Body of pancreas (tissue), 4 donors: Measurements from ENCODE around the gene STRIP2.

Source experiments
- POLR2A ChIP-seq, 3 donors: fragments of 450-650 bp; IDR thresholded peaks; one replicate each; pipeline ENCODE4 v1.6.1; 2016; ENCODE audit warnings: antibody characterized with exemption in 3 of 3, mild to moderate bottlenecking in 2 of 3
- TF ChIP-seq, protein P1 (sequence below), 7 experiments: fragments of 450-650 bp in 4 of 7; fragments of 200-600 bp in 3 of 7; sonication (generic) in 3 of 7; IDR thresholded peaks; one replicate each; pipeline ENCODE4 v1.5.1; 2016 to 2019; ENCODE audit warnings: antibody characterized with exemption in 7 of 7

DNA sequence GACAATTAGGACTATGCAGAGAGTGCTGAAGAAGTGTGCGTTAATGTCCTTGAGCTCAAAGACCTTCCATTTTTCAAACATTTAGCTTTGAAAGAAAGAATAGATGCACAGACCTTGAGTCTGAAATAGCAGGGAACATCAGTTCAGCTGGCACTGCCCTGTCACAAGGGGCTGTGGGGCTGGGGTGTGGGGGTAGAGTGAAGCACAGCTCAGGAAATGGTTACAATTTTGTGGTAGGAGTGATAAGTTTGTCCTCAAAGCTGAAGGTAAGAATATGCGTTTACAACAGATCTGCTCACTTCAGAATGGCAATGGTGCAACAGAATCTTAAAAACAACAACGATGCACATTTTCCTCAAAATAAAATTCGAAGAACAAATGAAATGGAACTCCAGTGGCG, 101.7 kb downstream of the STRIP2 start:
- no peak for TF ChIP-seq POLR2A (IDR thresholded peaks at IDR 0.05)
- TF ChIP-seq, protein P1, sequence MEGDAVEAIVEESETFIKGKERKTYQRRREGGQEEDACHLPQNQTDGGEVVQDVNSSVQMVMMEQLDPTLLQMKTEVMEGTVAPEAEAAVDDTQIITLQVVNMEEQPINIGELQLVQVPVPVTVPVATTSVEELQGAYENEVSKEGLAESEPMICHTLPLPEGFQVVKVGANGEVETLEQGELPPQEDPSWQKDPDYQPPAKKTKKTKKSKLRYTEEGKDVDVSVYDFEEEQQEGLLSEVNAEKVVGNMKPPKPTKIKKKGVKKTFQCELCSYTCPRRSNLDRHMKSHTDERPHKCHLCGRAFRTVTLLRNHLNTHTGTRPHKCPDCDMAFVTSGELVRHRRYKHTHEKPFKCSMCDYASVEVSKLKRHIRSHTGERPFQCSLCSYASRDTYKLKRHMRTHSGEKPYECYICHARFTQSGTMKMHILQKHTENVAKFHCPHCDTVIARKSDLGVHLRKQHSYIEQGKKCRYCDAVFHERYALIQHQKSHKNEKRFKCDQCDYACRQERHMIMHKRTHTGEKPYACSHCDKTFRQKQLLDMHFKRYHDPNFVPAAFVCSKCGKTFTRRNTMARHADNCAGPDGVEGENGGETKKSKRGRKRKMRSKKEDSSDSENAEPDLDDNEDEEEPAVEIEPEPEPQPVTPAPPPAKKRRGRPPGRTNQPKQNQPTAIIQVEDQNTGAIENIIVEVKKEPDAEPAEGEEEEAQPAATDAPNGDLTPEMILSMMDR (IDR thresholded peaks at IDR 0.05): no peak
